SW 1271 (cell line): ENCODE results near the gene COMP.

ENCODE experiments used
- DNase-seq, 2 experiments: peaks; one replicate each; lab custom pipeline; 2025; lab: John Stamatoyannopoulos, UW

COMP gene

GRCh38 chr19:18803550-18804138, 12.5 kb upstream of the COMP start:
- no peak for DNase-seq

- no peak for DNase-seq
These were observed 11.2 kb upstream of the COMP start for GRCh38 chr19:18802354-18802753.

GRCh38 chr19:18800636-18801035, 9.5 kb upstream of the COMP start:
- no peak for DNase-seq

- no peak for DNase-seq
These were observed 9.0 kb upstream of the COMP start for GRCh38 chr19:18800079-18800478.

- DNase-seq, result no peak
These were observed 8.4 kb upstream of the COMP start for GRCh38 chr19:18799389-18799970.

- DNase-seq, result no peak
These were observed 7.6 kb upstream of the COMP start for GRCh38 chr19:18798384-18799352.

- DNase-seq, result no peak
These were observed 5.1 kb upstream of the COMP start for GRCh38 chr19:18796239-18796638.

GRCh38 chr19:18795540-18795939, 4.4 kb upstream of the COMP start:
- no peak for DNase-seq

GRCh38 chr19:18794692-18795091, 3.6 kb upstream of the COMP start:
- no peak for DNase-seq

- no peak for DNase-seq
These were observed 2.9 kb upstream of the COMP start for GRCh38 chr19:18794029-18794313.

- DNase-seq, result no peak
These were observed 2.3 kb upstream of the COMP start for GRCh38 chr19:18793144-18794028.

- no peak for DNase-seq
These were observed 1.6 kb upstream of the COMP start for GRCh38 chr19:18792661-18793060.

- no peak for DNase-seq
These were observed 192 bp upstream of the COMP start for GRCh38 chr19:18791315-18791678.

- peak in 1 of 2 experiments; percentile 42 for DNase-seq
These were observed 1.1 kb downstream of the COMP start for GRCh38 chr19:18789883-18790565.

- no peak for DNase-seq
These were observed 1.7 kb downstream of the COMP start for GRCh38 chr19:18789422-18789869.

GRCh38 chr19:18788529-18789421, 2.3 kb downstream of the COMP start:
- no peak for DNase-seq

GRCh38 chr19:18785179-18786124, 5.7 kb downstream of the COMP start:
- DNase-seq, result peak in 1 of 2 experiments; percentile 22

GRCh38 chr19:18784786-18785120, 6.4 kb downstream of the COMP start:
- DNase-seq, result no peak

GRCh38 chr19:18783958-18784785, 6.9 kb downstream of the COMP start:
- DNase-seq, result no peak
